Stimulated activated CD8-positive, alpha-beta memory T cell treated with anti-CD3 and anti-CD28 coated beads, Interleukin-2, amount 100 ng/mL, for 48 hours (primary cell): Measurements from ENCODE around the gene LKAAEAR1.

Experiments used
- DNase-seq, 2 donors: peaks; one replicate each; pipeline ENCODE4 v3.0.0-alpha.2; 2020; ENCODE audit warnings: low read depth in 2 of 2

The LKAAEAR1 gene

DNA sequence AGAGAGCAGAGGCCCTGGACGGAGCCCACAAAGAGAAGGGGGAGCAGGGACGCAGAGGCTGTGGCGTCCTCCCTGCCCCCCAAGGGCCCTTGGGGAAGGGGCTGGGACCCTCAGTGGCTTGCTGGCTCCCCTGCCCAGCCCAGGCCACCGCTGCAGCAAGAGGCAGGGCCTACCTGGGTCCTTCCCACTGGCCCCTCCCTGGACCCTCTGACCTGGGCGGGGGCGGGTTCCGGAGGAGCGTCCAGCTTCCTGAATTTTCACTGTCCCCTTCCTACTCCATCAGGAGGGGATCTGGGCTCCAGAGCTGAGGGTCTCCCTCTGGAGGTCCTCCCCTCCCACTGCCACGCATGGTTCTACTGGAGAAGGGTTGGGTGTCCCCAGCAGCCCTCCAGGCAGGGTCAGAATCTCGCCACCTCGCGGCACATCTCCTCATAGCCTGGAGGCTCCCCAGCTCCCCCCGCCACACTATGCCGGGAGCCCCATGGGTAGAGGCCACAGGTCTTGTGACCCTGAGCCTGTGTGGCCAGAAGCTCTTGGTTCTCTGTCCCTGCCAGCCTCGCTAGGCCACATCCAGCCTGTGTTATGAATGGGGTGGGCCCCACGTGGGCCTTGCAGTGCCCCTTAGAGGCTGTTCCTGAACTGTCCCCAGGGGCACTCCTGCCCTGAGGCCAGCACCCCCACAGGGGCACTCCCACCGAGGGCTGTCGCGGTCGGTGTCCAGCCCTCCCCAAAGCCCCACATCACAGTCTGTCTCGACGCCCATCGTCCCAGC lies 33.8 kb downstream of the LKAAEAR1 start:
- no peak for DNase-seq

DNA sequence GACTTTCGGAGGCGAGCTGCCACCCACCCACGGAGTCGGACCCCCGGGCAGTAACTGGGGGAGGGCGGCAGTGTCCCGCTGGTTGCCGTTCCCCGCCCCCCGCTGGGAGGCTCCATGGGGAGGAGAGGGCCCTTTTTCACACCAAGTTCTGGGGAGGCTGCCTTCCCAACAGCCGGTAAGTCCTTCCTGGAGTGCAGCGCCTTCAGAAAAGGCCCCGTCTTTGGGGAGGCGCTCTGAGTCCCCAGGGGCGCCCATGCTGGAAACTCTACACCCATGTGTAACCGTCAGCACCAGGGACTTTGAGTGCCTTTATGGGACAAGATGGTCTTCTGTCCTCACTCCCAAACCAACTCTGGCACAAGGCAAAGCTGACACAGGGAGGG lies 34.3 kb downstream of the LKAAEAR1 start:
- no peak for DNase-seq

- no peak for DNase-seq
Measured at GRCh38 chr20:64049060-64049877, 34.9 kb downstream of the LKAAEAR1 start, which contains the start of gene SOX18. SOX18 (minus strand) TSS chr20:64049639; CDS start chr20:64049516, 123 bp downstream.

GRCh38 chr20:64048402-64049044 lies 35.7 kb downstream of the LKAAEAR1 start:
- no peak for DNase-seq

DNA sequence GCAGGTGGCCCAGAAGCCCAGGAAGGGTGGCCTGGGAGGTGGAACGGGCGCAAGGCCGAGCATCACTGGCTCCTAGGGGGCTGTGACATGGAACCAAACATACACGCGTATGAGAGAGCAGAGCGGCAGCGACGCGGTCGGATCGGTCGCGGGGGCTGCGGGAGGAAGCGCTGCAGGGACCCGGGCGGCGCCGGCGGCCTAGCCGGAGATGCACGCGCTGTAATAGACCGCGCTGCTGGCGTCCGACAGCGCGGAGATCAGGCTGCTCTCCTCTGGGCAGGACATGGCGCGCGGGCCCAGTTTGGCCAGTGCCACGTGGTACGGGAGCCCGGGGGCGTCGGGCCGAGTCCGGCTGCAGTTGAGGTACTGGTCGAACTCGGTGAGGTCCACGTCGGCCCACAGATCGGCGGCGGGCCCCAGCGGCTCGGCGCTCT lies 36.2 kb downstream of the LKAAEAR1 start:
- DNase-seq: no peak

GRCh38 chr20:64047046-64047389 lies 37.2 kb downstream of the LKAAEAR1 start:
- no peak for DNase-seq

GRCh38 chr20:64045346-64046011 lies 38.7 kb downstream of the LKAAEAR1 start:
- DNase-seq: no peak

DNA sequence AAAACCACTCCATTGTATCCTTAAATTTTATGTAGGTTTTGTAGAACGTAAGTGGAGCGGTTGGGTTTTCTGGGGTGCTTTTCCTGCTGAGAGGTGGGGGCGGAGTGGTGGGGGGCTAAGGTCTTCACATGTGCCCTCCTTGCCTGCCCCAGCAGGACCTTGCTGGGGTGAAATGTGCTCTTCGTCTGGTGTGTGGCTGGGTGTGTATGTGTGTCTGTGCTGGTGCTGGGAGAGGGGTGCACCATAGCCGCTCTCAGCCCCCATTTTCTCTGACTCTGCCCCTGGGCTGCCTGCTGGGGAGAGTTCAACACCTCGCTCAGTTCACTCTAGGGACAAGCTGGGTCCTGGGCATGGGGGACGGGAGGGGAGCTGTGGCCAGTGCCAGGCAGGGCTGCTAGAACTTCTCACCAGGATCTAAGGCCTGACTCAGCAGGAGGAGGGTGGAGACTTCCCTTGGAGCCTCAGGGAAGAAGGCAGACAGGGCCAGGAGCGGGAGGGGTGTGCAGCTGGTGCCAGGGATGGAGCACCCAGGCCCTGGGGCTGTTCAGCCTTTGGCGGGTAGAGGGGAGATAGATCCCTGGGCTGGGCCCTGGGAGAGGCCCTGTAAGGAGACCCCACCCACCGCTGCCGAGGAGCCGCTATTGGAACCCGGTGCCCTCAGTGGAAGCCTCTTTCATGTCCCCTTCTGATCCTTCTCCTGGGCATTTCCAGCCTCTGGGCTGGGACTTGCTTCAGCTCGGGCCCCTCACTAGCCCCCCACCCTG lies 39.5 kb downstream of the LKAAEAR1 start:
- DNase-seq: no peak

- DNase-seq: no peak
Measured at GRCh38 chr20:64043768-64044167, 40.4 kb downstream of the LKAAEAR1 start.

DNA sequence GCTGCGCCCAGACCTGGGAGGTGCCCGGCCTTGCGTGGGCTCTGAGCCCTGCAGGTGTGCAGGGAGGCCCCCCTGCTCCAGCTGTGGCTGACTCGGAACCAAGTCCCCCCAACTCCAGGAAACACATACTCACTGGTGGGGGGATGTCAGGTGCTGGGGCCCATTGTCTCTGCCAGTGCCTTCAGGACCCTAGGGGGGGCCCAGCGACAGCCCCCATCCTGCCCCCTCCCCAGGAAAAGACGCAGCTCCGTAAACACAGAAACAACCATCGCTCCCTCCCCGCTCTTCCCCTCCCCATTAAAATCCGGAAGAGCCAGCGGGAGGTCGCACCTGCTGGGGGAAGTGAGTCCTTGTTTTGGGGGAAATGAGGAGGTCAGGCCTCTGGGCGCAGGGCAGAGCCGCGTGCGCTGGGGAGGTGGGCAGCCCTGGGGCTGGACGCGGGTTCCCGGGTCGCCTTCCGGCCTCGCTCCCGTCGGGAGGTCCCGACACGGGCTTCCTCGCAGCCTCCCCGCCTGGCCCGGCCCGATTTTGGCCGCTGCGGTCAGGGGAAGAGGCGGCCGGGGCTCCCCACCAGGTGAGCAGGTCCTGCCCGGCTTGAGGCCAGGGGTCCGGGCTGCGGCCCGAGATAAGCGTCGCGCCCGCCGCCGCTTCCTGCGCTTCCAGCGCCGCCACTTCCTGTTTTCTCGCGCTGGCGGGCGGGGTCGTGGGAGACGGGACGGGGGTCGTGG lies 42.0 kb downstream of the LKAAEAR1 start:
- no peak for DNase-seq

GRCh38 chr20:64041781-64042053 lies 42.5 kb downstream of the LKAAEAR1 start:
- no peak for DNase-seq

- DNase-seq: no peak
Measured at GRCh38 chr20:64041040-64041780, 43.0 kb downstream of the LKAAEAR1 start.

GRCh38 chr20:64040231-64041039 lies 43.8 kb downstream of the LKAAEAR1 start:
- DNase-seq: no peak

- no peak for DNase-seq
Measured at GRCh38 chr20:64039293-64040160, 44.7 kb downstream of the LKAAEAR1 start.

DNA sequence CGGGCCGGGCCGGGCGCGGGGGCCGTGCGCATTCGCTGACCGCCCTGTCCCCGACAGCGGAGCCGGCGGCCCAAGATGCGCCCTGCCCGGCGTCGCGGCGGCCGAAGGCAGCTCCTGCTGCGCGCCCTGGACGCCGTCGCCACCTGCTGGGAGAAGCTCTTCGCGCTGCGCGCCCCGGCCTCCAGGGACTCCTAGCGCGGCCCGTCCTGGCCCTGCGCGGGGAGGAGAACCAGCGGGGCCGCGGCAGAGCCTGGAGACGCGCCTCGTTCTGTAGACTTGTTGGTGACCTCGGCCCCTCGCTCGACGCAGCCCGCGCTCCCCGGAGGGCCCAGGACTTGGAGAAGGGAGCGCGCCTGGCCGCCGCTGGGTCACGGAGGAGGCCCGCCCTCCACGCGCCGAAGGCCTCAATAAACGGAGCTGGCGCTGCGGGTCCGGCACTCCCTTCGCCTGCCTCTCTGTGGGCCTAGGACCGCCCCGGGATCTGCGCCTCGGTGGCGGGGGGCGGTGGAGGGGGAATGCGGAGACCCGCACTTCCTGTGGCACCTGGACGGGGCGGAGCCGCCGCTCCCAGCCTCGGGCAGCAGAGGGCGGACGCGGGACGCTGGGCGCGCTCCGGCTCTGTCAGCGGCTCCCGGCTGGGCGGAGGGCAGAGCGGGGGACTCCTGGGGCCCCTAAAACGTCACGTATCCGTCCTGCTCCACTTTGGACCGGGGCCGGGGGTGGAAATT lies 45.5 kb downstream of the LKAAEAR1 start:
- DNase-seq: peak; percentile 69

GRCh38 chr20:64038224-64038564 lies 46.0 kb downstream of the LKAAEAR1 start:
- DNase-seq: no peak

- no peak for DNase-seq
Measured at GRCh38 chr20:64037498-64038213, 46.5 kb downstream of the LKAAEAR1 start.
